ENCODE data around the gene FAM162B. TPM values are rescaled to one million over a fixed set of nuclear protein-coding genes. Genes with fewer than 3 reads are reported as not detected.

FAM162B gene
- total and polyA plus RNA-seq, 2 donors (not counting 1 experiment from before 2014, with no cell fraction given): 16.2 to 35.0 TPM

GRCh38 chr6:116783852-116784251 is 18.3 kb upstream of the FAM162B start:
- Histone ChIP-seq H3K4me2 (ENCODE audit: extremely low read depth, insufficient read depth, low read length) (no peak overlapping the region), H3K9ac (ENCODE audit: insufficient read depth, low read length) (no peak overlapping the region), H3K4me3 (replicated peaks in 1 of 4; ENCODE audit: control extremely low read depth in 1 of 4, insufficient read depth in 1 of 4, low read depth in 3 of 4, low read length in 4 of 4) (no peak overlapping the region), H3K36me3 (ENCODE audit: control insufficient read depth, insufficient read depth, low read length) (no peaks in the 10 kb centered on the region), H3K27ac (ENCODE audit: insufficient read depth, low read length) (no peak overlapping the region), H4K20me1 (ENCODE audit: control insufficient read depth, extremely low read depth, insufficient read depth, low read length) (no peaks in the 10 kb centered on the region), H3K27me3 (ENCODE audit: control insufficient read depth, insufficient read depth, low read length) (no peaks in the 10 kb centered on the region), H3K79me2 (ENCODE audit: control insufficient read depth, insufficient read depth, low read length) (no peaks in the 10 kb centered on the region), H3K4me1 (ENCODE audit: control insufficient read depth, extremely low read depth, insufficient read depth, low read length) (no peaks in the 10 kb centered on the region), H3K9me3 (ENCODE audit: control insufficient read depth, insufficient read depth, low read depth, low read length) (no peaks in the 10 kb centered on the region), H2AFZ (ENCODE audit: low read length) (no peak overlapping the region)
- DNase-seq (ENCODE audit: low read depth in 2 of 2): peak; percentile 14 to 35
- TF ChIP-seq EZH2 (IDR thresholded peaks at IDR 0.05; ENCODE audit: low read length, missing control alignments) (no peak), CTCF (conservative IDR thresholded peaks at IDR 0.05 in 1 of 2, IDR thresholded peaks at IDR 0.05 in 1 of 2; ENCODE audit: low read depth in 1 of 2, low read length in 2 of 2) (no peak)

- H3K4me2 ChIP-seq (ENCODE audit: extremely low read depth, insufficient read depth, low read length): no peak overlapping the region
- TF ChIP-seq EZH2 (IDR thresholded peaks at IDR 0.05; ENCODE audit: low read length, missing control alignments): no peak
- peak in 1 of 2 donors; percentile 42 for TF ChIP-seq CTCF (conservative IDR thresholded peaks at IDR 0.05 in 1 of 2, IDR thresholded peaks at IDR 0.05 in 1 of 2; ENCODE audit: low read depth in 1 of 2, low read length in 2 of 2)
- peak overlapping the region in 2 of 4 experiments; percentile 8 to 25 for H3K4me3 ChIP-seq (replicated peaks in 1 of 4; ENCODE audit: control extremely low read depth in 1 of 4, insufficient read depth in 1 of 4, low read depth in 3 of 4, low read length in 4 of 4)
- H3K4me1 ChIP-seq (ENCODE audit: control insufficient read depth, extremely low read depth, insufficient read depth, low read length): no peaks in the 10 kb centered on the region
- no peaks in the 10 kb centered on the region for H4K20me1 ChIP-seq (ENCODE audit: control insufficient read depth, extremely low read depth, insufficient read depth, low read length)
- DNase-seq (ENCODE audit: low read depth in 2 of 2): peak; percentile 21 to 67
- H3K36me3 ChIP-seq (ENCODE audit: control insufficient read depth, insufficient read depth, low read length): no peaks in the 10 kb centered on the region
- no peaks in the 10 kb centered on the region for H3K9me3 ChIP-seq (ENCODE audit: control insufficient read depth, insufficient read depth, low read depth, low read length)
- H3K79me2 ChIP-seq (ENCODE audit: control insufficient read depth, insufficient read depth, low read length): no peaks in the 10 kb centered on the region
- H2AFZ ChIP-seq (ENCODE audit: low read length): no peak overlapping the region
- no peak overlapping the region for H3K27ac ChIP-seq (ENCODE audit: insufficient read depth, low read length)
- H3K9ac ChIP-seq (ENCODE audit: insufficient read depth, low read length): no peak overlapping the region
- no peaks in the 10 kb centered on the region for H3K27me3 ChIP-seq (ENCODE audit: control insufficient read depth, insufficient read depth, low read length)
Measured at GRCh38 chr6:116779573-116780164, 14.2 kb upstream of the FAM162B start.

GRCh38 chr6:116773886-116774285 is 8.4 kb upstream of the FAM162B start:
- Histone ChIP-seq H2AFZ (ENCODE audit: low read length) (no peak overlapping the region), H3K27ac (ENCODE audit: insufficient read depth, low read length) (no peak overlapping the region), H3K4me1 (ENCODE audit: control insufficient read depth, extremely low read depth, insufficient read depth, low read length) (no peaks in the 10 kb centered on the region), H3K4me3 (replicated peaks in 1 of 4; ENCODE audit: control extremely low read depth in 1 of 4, insufficient read depth in 1 of 4, low read depth in 3 of 4, low read length in 4 of 4) (no peak overlapping the region), H4K20me1 (ENCODE audit: control insufficient read depth, extremely low read depth, insufficient read depth, low read length) (no peaks in the 10 kb centered on the region), H3K4me2 (ENCODE audit: extremely low read depth, insufficient read depth, low read length) (no peak overlapping the region), H3K36me3 (ENCODE audit: control insufficient read depth, insufficient read depth, low read length) (no peaks in the 10 kb centered on the region), H3K9me3 (ENCODE audit: control insufficient read depth, insufficient read depth, low read depth, low read length) (no peaks in the 10 kb centered on the region), H3K9ac (ENCODE audit: insufficient read depth, low read length) (no peak overlapping the region), H3K79me2 (ENCODE audit: control insufficient read depth, insufficient read depth, low read length) (no peaks in the 10 kb centered on the region), H3K27me3 (ENCODE audit: control insufficient read depth, insufficient read depth, low read length) (no peaks in the 10 kb centered on the region)
- DNase-seq (ENCODE audit: low read depth in 2 of 2): no peak
- no peak for TF ChIP-seq EZH2 (IDR thresholded peaks at IDR 0.05; ENCODE audit: low read length, missing control alignments)
- no peak for TF ChIP-seq CTCF (conservative IDR thresholded peaks at IDR 0.05 in 1 of 2, IDR thresholded peaks at IDR 0.05 in 1 of 2; ENCODE audit: low read depth in 1 of 2, low read length in 2 of 2)
